Brain microvascular endothelial cell (primary cell): ENCODE results near the gene PARD3.

ENCODE experiments used
- DNase-seq: peaks from one replicate; pipeline ENCODE4 v3.0.0-alpha.2; 2020
- H3K27ac ChIP-seq: fragments of 250-450 bp; sonication (Bioruptor Pico); 2 replicates; pipeline ENCODE4 v1.5.1; 2020; ENCODE audit warnings: mild to moderate bottlenecking, moderate library complexity
- H3K27me3 ChIP-seq: fragments of 250-450 bp; sonication (Bioruptor Pico); replicated peaks from 2 replicates; pipeline ENCODE4 v1.5.1; 2020; ENCODE audit warnings: mild to moderate bottlenecking
- H3K36me3 ChIP-seq: fragments of 250-450 bp; sonication (Bioruptor Pico); replicated peaks from 2 replicates; pipeline ENCODE4 v1.5.1; 2020; ENCODE audit warnings: mild to moderate bottlenecking
- H3K4me3 ChIP-seq: 2 replicates; pipeline ENCODE4 v1.5.1; 2011; ENCODE audit warnings: low read depth, mild to moderate bottlenecking, control low read depth, low read length, moderate library complexity
- in situ Hi-C: cut with HindIII; loops from 2 replicates; pipeline ENCODE4 v1.10.0; 2017; ENCODE audit warnings: low sequenced_read_pairs, low pct_ligation_motif_present
- TF ChIP-seq, protein P1 (sequence below): IDR thresholded peaks from 2 replicates; pipeline ENCODE4 v1.5.1; 2011; ENCODE audit warnings: low read depth, mild to moderate bottlenecking, moderate library complexity, low read length, control low read depth, inconsistent platforms; ENCODE audit errors: missing control alignments

The PARD3 gene

GRCh38 chr10:34826857-34827766, 12.0 kb upstream of the PARD3 start:
- Histone ChIP-seq H3K27me3 (no peaks in the 10 kb centered on the region), H3K36me3 (no peaks in the 10 kb centered on the region), H3K27ac (no peak overlapping the region), H3K4me3 (no peak overlapping the region)
- TF ChIP-seq, protein P1, sequence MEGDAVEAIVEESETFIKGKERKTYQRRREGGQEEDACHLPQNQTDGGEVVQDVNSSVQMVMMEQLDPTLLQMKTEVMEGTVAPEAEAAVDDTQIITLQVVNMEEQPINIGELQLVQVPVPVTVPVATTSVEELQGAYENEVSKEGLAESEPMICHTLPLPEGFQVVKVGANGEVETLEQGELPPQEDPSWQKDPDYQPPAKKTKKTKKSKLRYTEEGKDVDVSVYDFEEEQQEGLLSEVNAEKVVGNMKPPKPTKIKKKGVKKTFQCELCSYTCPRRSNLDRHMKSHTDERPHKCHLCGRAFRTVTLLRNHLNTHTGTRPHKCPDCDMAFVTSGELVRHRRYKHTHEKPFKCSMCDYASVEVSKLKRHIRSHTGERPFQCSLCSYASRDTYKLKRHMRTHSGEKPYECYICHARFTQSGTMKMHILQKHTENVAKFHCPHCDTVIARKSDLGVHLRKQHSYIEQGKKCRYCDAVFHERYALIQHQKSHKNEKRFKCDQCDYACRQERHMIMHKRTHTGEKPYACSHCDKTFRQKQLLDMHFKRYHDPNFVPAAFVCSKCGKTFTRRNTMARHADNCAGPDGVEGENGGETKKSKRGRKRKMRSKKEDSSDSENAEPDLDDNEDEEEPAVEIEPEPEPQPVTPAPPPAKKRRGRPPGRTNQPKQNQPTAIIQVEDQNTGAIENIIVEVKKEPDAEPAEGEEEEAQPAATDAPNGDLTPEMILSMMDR: no peak
- no peak for DNase-seq
- in situ Hi-C loops: no loop called here

- no peaks in the 10 kb centered on the region for H3K27me3 ChIP-seq
- in situ Hi-C loops: no loop called here
- no peak for DNase-seq
- no peaks in the 10 kb centered on the region for H3K36me3 ChIP-seq
- TF ChIP-seq, protein P1: peak; percentile 10
- no peak overlapping the region for H3K27ac ChIP-seq
- no peak overlapping the region for H3K4me3 ChIP-seq
Measured at GRCh38 chr10:34826221-34826620, 11.1 kb upstream of the PARD3 start.

DNA sequence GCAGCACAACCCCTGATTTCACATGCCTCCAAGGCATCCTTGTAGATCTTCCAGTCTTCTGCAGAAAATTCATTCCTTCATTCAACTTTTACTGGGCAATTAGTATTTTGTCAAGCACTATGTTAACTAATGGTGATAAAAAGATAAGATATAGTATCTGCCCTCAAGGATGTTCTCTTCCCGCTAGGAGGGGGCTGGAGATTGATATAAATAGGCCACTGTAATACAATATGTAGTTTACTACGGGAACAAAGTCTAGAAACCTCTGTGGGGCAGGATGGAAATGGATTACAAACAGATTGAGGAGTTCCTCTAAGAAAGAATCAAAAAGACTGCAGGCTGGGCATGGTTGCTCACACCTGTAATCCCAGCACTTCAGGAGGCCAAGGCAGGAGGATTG, 10.3 kb upstream of the PARD3 start:
- TF ChIP-seq, protein P1: no peak
- Histone ChIP-seq H3K4me3 (no peak overlapping the region), H3K36me3 (no peaks in the 10 kb centered on the region), H3K27ac (no peak overlapping the region), H3K27me3 (no peaks in the 10 kb centered on the region)
- no peak for DNase-seq
- in situ Hi-C loops: no loop called here

GRCh38 chr10:34824870-34825269, 9.8 kb upstream of the PARD3 start:
- no peak for DNase-seq
- TF ChIP-seq, protein P1: peak; percentile 57
- no peak overlapping the region for H3K4me3 ChIP-seq
- H3K27me3 ChIP-seq: no peaks in the 10 kb centered on the region
- no peaks in the 10 kb centered on the region for H3K36me3 ChIP-seq
- in situ Hi-C loops: no loop called here
- no peak overlapping the region for H3K27ac ChIP-seq

DNA sequence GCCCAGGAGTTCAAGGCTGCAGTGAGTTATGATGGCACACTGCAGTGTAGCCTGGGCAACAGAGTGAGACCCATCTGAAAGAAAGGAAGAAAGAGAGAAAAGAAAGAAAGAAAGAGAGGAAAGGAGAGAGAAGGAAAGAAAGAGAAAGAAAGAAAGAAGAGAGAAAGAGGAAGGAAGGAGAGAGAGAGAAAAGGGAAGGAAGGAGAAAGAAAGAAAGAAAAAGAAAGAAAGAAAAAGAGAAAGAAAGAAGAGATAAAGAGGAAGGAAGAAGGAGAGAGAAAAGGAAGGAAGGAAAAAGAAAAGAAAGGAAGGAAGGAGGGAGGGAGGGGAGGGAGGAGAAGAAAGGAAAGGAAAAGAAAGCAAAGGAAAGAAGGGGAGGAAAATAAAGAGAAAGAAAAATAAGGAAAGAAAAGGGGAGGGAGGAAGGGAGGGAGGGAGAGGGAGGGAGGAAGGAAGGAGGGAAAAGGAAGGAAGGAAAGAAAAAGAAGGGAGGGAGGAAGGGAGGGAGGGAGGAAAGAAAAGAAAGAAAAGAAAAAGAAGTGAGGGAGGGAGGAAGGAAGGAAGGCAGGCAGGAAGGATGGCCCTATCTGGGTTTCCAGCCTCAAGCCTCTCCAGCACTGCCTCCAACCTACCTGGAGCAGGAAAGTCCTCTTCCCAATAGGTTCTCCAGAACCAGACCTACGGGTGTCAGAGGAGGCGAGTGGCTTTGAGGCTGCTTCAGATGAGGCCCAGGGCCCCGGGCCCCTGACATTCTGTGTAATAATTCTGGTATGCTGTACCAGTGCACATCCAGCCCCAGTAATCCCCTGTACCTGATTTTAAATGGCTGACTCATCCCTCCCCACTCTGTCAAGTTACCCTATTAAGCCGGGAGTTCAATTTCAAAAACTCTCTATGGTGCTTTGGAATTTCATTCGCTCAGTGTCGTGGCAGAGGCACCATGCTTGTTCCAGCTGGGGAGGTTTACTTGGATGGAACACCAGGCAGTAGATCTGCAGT, 6.8 kb upstream of the PARD3 start:
- in situ Hi-C loops: no loop called here
- H3K36me3 ChIP-seq: no peaks in the 10 kb centered on the region
- H3K27ac ChIP-seq: no peak overlapping the region
- no peak for DNase-seq
- H3K27me3 ChIP-seq: no peaks in the 10 kb centered on the region
- no peak overlapping the region for H3K4me3 ChIP-seq
- TF ChIP-seq, protein P1: no peak
